ENCODE data around the gene IER2.

Gene IER2

GRCh38 chr19:13127811-13128575 is 22.2 kb upstream of the IER2 start:
- no peak for DNase-seq (ENCODE audit: low spot score)
- TF ChIP-seq, protein P1, sequence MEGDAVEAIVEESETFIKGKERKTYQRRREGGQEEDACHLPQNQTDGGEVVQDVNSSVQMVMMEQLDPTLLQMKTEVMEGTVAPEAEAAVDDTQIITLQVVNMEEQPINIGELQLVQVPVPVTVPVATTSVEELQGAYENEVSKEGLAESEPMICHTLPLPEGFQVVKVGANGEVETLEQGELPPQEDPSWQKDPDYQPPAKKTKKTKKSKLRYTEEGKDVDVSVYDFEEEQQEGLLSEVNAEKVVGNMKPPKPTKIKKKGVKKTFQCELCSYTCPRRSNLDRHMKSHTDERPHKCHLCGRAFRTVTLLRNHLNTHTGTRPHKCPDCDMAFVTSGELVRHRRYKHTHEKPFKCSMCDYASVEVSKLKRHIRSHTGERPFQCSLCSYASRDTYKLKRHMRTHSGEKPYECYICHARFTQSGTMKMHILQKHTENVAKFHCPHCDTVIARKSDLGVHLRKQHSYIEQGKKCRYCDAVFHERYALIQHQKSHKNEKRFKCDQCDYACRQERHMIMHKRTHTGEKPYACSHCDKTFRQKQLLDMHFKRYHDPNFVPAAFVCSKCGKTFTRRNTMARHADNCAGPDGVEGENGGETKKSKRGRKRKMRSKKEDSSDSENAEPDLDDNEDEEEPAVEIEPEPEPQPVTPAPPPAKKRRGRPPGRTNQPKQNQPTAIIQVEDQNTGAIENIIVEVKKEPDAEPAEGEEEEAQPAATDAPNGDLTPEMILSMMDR (IDR thresholded peaks at IDR 0.05; ENCODE audit: extremely low read depth, insufficient read depth, missing control alignments), result no peak
- in situ Hi-C loops (cut with MboI; ENCODE audit: low pct_unique_long_range_greater_than_20kb, low sequenced_read_pairs, unreplicated experiment), result no loop called here

DNA sequence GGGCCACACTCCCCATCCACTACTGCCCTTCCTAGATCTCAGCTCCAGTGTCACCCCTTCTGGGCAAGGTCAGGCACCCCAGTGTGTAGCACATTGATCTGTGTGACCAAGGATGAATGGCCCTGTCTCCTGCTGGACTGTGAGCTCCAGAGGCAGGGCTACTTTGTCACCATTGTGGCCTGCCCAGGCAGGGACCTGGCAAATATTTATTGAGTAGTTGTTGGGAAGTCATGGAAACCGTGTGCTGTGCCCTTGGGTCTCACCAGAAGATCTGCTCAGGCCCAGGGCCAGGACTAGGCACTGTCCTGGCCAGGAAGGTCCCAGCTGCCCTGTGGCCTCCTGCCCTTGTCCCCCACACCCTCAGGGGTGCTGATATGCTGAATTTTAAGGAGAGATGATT is 21.6 kb upstream of the IER2 start:
- TF ChIP-seq, protein P1 (IDR thresholded peaks at IDR 0.05; ENCODE audit: extremely low read depth, insufficient read depth, missing control alignments), result no peak
- no peak for DNase-seq (ENCODE audit: low spot score)
- in situ Hi-C loops (cut with MboI; ENCODE audit: low pct_unique_long_range_greater_than_20kb, low sequenced_read_pairs, unreplicated experiment), result no loop called here

DNA sequence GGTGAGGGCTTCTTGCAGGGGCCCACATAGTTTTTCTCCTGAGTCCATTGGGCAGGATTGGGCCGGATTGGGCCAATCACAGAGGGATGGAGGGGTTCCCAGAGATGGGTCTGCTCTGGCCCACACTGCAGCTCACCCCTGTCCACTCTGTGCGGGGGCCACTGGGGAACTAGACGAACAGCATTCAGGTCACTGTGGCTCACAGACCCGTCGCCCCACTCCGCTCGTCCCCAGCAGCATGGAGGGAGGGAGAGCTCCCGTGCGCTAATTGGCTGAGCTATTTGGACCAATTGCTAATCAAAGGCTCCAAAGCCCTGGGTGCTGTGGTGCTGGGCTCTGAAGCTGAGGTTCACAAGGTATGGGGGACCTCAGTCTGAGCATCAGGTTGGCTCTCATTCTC is 20.8 kb upstream of the IER2 start:
- TF ChIP-seq, protein P1 (IDR thresholded peaks at IDR 0.05; ENCODE audit: extremely low read depth, insufficient read depth, missing control alignments), result no peak
- no peak for DNase-seq (ENCODE audit: low spot score)
- in situ Hi-C loops (cut with MboI; ENCODE audit: low pct_unique_long_range_greater_than_20kb, low sequenced_read_pairs, unreplicated experiment), result no loop called here

DNA sequence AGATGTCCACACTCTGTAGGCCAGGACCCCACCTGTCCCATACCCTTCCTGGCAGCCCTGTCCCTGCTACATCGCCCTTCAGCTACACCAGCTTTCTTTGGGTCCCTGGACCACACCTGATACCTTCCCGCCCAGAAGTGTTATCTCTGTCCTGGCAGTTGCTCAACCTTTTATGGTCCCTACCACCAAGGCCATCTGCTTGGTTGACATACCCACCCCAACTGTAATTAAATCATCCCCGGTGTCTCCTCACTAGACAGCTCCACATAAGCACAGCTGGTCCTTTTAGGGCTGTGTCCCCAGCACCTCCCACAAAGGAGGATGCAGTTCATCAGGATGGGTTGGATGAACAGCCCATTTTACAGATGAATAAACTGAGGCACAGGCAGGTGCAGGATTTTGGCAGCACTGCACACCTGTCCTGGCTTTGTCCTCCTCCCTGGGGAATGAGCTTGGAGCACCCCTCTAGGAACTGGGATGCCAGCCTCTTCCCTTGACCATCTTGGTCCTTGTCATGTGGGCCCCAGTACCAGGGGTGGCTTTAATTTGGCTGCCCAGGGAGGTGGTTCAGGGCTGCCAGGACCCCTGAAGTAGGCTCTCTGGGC is 19.2 kb upstream of the IER2 start:
- TF ChIP-seq, protein P1 (IDR thresholded peaks at IDR 0.05; ENCODE audit: extremely low read depth, insufficient read depth, missing control alignments), result no peak
- no peak for DNase-seq (ENCODE audit: low spot score)
- in situ Hi-C loops (cut with MboI; ENCODE audit: low pct_unique_long_range_greater_than_20kb, low sequenced_read_pairs, unreplicated experiment), result no loop called here

GRCh38 chr19:13132471-13133180 is 17.6 kb upstream of the IER2 start:
- in situ Hi-C loops (cut with MboI; ENCODE audit: low pct_unique_long_range_greater_than_20kb, low sequenced_read_pairs, unreplicated experiment), result no loop called here
- no peak for DNase-seq (ENCODE audit: low spot score)
- TF ChIP-seq, protein P1 (IDR thresholded peaks at IDR 0.05; ENCODE audit: extremely low read depth, insufficient read depth, missing control alignments), result no peak

DNA sequence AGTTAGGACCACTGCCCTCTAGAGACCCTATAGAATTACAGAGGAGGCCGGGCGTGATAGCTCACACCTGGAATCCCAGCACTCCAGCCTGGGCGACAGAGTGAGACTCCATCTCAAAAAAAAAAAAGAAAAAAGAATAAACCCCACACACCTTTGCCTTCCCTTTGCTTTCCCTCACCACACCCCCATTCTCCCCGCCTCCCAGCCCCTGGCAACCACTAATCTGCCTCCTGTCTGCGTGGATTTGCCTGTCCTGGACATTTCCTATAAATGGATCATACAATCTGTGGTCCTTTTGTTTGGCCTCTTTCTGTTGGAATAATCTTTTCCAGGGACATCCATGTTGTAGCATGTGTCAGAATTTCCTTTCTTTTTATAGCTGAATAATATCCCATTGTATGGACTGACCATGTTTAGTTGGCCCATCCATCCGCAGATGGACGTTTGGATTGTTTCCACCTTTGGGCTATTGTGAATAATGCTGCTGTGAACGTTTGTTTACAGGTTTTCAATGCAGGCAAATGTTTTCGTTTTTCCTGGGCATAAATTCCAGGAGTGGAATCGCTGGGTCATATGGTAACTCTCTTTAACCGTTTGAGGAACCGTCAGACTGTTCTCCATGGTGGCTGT is 16.9 kb upstream of the IER2 start:
- no peak for DNase-seq (ENCODE audit: low spot score)
- TF ChIP-seq, protein P1 (IDR thresholded peaks at IDR 0.05; ENCODE audit: extremely low read depth, insufficient read depth, missing control alignments), result no peak
- in situ Hi-C loops (cut with MboI; ENCODE audit: low pct_unique_long_range_greater_than_20kb, low sequenced_read_pairs, unreplicated experiment), result no loop called here
